Thyroid gland (tissue), 4 donors: Measurements from ENCODE around the gene CHRNA7.

Source experiments
- CTCF ChIP-seq, 6 experiments: fragments of 200-600 bp in 3 of 6; fragments of 450-650 bp in 3 of 6; sonication (generic) in 3 of 6; IDR thresholded peaks; one replicate each; pipeline ENCODE4 v1.5.1; 2016 to 2019; ENCODE audit warnings: antibody characterized with exemption in 6 of 6, mild to moderate bottlenecking in 2 of 6, inconsistent platforms in 1 of 6, moderate library complexity in 1 of 6
- POLR2A ChIP-seq, 2 donors: fragments of 450-650 bp; IDR thresholded peaks; one replicate each; pipeline ENCODE4 v1.6.1; 2017; ENCODE audit warnings: antibody characterized with exemption in 2 of 2, mild to moderate bottlenecking in 2 of 2, moderate library complexity in 1 of 2

- TF ChIP-seq CTCF (IDR thresholded peaks at IDR 0.05) (no peak), POLR2A (IDR thresholded peaks at IDR 0.05) (no peak)
Measured at GRCh38 chr15:31985607-31986006, 44.7 kb upstream of the CHRNA7 start.
